ENCODE results near the gene KCNIP3.

KCNIP3 gene

GRCh38 chr2:95318431-95319220 is 21.5 kb downstream of the KCNIP3 start:
- Histone ChIP-seq H3K27ac (ENCODE audit: low read length) (no peak overlapping the region), H3K4me2 (ENCODE audit: low read length) (no peak overlapping the region)

GRCh38 chr2:95319481-95320343 is 22.6 kb downstream of the KCNIP3 start:
- Histone ChIP-seq H3K4me2 (ENCODE audit: low read length) (no peak overlapping the region), H3K36me3 (replicated peaks; ENCODE audit: low read depth, low read length) (no peaks in the 10 kb centered on the region), H3K4me1 (ENCODE audit: low read length) (no peaks in the 10 kb centered on the region), H4K20me1 (ENCODE audit: insufficient read depth, low read length) (no peaks in the 10 kb centered on the region), H3K4me3 (ENCODE audit: low read length) (no peak overlapping the region), H3K9me3 (ENCODE audit: insufficient read depth, low read length) (no peaks in the 10 kb centered on the region), H3K27ac (ENCODE audit: low read length) (no peak overlapping the region), H3K9ac (ENCODE audit: low read length) (no peak overlapping the region), H3K79me2 (ENCODE audit: low read length) (no peaks in the 10 kb centered on the region), H2AFZ (ENCODE audit: low read depth, low read length) (no peak overlapping the region), H3K27me3 (ENCODE audit: low read depth, low read length) (no peaks in the 10 kb centered on the region)
- TF ChIP-seq CTCF (IDR thresholded peaks at IDR 0.05; ENCODE audit: low read depth, low read length) (no peak), EZH2phosphoT487 (IDR thresholded peaks at IDR 0.05; ENCODE audit: low read depth) (no peak)

More at GRCh38 chr2:95318431-95319220, 21.5 kb downstream of the KCNIP3 start:
- Histone ChIP-seq H3K4me1 (ENCODE audit: low read length) (no peaks in the 10 kb centered on the region), H3K9ac (ENCODE audit: low read length) (no peak overlapping the region), H3K27me3 (ENCODE audit: low read depth, low read length) (no peaks in the 10 kb centered on the region), H3K36me3 (replicated peaks; ENCODE audit: low read depth, low read length) (no peaks in the 10 kb centered on the region), H2AFZ (ENCODE audit: low read depth, low read length) (no peak overlapping the region), H3K9me3 (ENCODE audit: insufficient read depth, low read length) (no peaks in the 10 kb centered on the region), H3K4me3 (ENCODE audit: low read length) (no peak overlapping the region), H3K79me2 (ENCODE audit: low read length) (no peaks in the 10 kb centered on the region), H4K20me1 (ENCODE audit: insufficient read depth, low read length) (no peaks in the 10 kb centered on the region)
- TF ChIP-seq CTCF (IDR thresholded peaks at IDR 0.05; ENCODE audit: low read depth, low read length) (no peak), EZH2phosphoT487 (IDR thresholded peaks at IDR 0.05; ENCODE audit: low read depth) (no peak)

GRCh38 chr2:95320344-95320712 is 23.2 kb downstream of the KCNIP3 start:
- H3K4me3 ChIP-seq (ENCODE audit: low read length): no peak overlapping the region
- H3K9me3 ChIP-seq (ENCODE audit: insufficient read depth, low read length): no peaks in the 10 kb centered on the region
- TF ChIP-seq CTCF (IDR thresholded peaks at IDR 0.05; ENCODE audit: low read depth, low read length) (no peak), EZH2phosphoT487 (IDR thresholded peaks at IDR 0.05; ENCODE audit: low read depth) (no peak)

More at GRCh38 chr2:95320344-95320712, 23.2 kb downstream of the KCNIP3 start:
- Histone ChIP-seq H3K79me2 (ENCODE audit: low read length) (no peaks in the 10 kb centered on the region), H3K27me3 (ENCODE audit: low read depth, low read length) (no peaks in the 10 kb centered on the region), H3K4me2 (ENCODE audit: low read length) (no peak overlapping the region), H3K9ac (ENCODE audit: low read length) (no peak overlapping the region), H3K4me1 (ENCODE audit: low read length) (no peaks in the 10 kb centered on the region), H3K36me3 (replicated peaks; ENCODE audit: low read depth, low read length) (no peaks in the 10 kb centered on the region), H4K20me1 (ENCODE audit: insufficient read depth, low read length) (no peaks in the 10 kb centered on the region), H2AFZ (ENCODE audit: low read depth, low read length) (no peak overlapping the region), H3K27ac (ENCODE audit: low read length) (no peak overlapping the region)
